ENCODE measurements around the gene ZBTB32. TPM values are rescaled to one million over a fixed set of nuclear protein-coding genes. Genes with fewer than 3 reads are reported as not detected.

The ZBTB32 gene
- total RNA-seq, 2 donors from 2014 or later = not detected

DNA sequence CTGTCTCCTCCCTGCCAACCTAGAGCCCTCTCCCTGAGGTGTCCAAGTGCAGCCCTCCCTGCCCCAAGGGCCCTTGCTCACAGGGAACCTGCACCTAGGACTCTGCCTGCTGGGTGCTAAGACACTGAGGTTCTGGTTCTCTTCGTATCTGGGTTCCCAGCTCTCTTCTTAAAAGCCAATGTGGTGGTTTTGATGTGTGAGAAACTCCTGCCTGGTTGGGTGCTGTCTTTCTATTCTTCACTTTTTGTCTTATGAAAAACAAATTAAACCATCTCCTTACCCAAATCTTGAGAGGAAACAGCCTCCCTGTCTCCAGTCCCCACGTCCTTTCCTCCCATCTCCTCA is 9.1 kb downstream of the ZBTB32 start:
- no peaks in the 10 kb centered on the region for H3K36me3 ChIP-seq
- no peak overlapping the region for H3K4me3 ChIP-seq
- no peaks in the 10 kb centered on the region for H3K9me3 ChIP-seq
- DNase-seq (ENCODE audit: low spot score) = no peak
- H3K27ac ChIP-seq = no peak overlapping the region
- peaks cover 0 to 13% of the 10 kb centered on the region in 2 donors for H3K4me1 ChIP-seq
- no peaks in the 10 kb centered on the region for H3K27me3 ChIP-seq
- TF ChIP-seq, protein P1, sequence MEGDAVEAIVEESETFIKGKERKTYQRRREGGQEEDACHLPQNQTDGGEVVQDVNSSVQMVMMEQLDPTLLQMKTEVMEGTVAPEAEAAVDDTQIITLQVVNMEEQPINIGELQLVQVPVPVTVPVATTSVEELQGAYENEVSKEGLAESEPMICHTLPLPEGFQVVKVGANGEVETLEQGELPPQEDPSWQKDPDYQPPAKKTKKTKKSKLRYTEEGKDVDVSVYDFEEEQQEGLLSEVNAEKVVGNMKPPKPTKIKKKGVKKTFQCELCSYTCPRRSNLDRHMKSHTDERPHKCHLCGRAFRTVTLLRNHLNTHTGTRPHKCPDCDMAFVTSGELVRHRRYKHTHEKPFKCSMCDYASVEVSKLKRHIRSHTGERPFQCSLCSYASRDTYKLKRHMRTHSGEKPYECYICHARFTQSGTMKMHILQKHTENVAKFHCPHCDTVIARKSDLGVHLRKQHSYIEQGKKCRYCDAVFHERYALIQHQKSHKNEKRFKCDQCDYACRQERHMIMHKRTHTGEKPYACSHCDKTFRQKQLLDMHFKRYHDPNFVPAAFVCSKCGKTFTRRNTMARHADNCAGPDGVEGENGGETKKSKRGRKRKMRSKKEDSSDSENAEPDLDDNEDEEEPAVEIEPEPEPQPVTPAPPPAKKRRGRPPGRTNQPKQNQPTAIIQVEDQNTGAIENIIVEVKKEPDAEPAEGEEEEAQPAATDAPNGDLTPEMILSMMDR (IDR thresholded peaks at IDR 0.05) = no peak

GRCh38 chr19:35713904-35714495 is 9.6 kb downstream of the ZBTB32 start:
- Histone ChIP-seq H3K9me3 (no peaks in the 10 kb centered on the region), H3K4me3 (no peak overlapping the region), H3K27me3 (no peaks in the 10 kb centered on the region), H3K27ac (no peak overlapping the region), H3K36me3 (no peaks in the 10 kb centered on the region), H3K4me1 (peaks cover 0 to 18% of the 10 kb centered on the region in 2 donors)
- TF ChIP-seq, protein P1 (IDR thresholded peaks at IDR 0.05) = no peak
- DNase-seq (ENCODE audit: low spot score) = no peak

DNA sequence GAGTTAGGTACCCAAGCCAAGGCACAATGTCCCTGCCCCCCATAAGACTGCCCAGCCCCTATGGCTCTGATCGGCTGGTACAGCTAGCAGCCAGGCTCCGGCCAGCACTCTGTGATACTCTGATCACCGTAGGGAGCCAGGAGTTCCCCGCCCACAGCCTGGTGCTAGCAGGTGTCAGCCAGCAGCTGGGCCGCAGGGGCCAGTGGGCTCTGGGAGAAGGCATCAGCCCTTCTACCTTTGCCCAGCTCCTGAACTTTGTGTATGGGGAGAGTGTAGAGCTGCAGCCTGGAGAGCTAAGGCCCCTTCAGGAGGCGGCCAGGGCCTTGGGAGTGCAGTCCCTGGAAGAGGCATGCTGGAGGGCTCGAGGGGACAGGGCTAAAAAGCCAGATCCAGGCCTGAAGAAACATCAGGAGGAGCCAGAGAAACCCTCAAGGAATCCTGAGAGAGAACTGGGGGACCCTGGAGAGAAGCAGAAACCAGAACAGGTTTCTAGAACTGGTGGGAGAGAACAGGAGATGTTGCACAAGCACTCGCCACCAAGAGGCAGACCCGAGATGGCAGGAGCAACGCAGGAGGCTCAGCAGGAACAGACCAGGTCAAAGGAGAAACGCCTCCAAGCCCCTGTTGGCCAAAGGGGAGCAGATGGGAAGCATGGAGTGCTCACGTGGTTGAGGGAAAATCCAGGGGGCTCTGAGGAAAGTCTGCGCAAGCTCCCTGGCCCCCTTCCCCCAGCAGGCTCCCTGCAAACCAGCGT is 10.4 kb downstream of the ZBTB32 start:
- Histone ChIP-seq H3K27me3 (no peaks in the 10 kb centered on the region), H3K27ac (no peak overlapping the region), H3K4me1 (peaks cover 0 to 26% of the 10 kb centered on the region in 2 donors), H3K4me3 (no peak overlapping the region), H3K36me3 (peaks cover 2% of the 10 kb centered on the region), H3K9me3 (no peaks in the 10 kb centered on the region)
- DNase-seq (ENCODE audit: low spot score) = no peak
- TF ChIP-seq, protein P1 (IDR thresholded peaks at IDR 0.05) = no peak

GRCh38 chr19:35715355-35715809 is 11.0 kb downstream of the ZBTB32 start:
- Histone ChIP-seq H3K4me1 (peaks cover 0 to 30% of the 10 kb centered on the region in 2 donors), H3K9me3 (no peaks in the 10 kb centered on the region), H3K36me3 (peaks cover 7% of the 10 kb centered on the region), H3K27me3 (no peaks in the 10 kb centered on the region), H3K4me3 (no peak overlapping the region), H3K27ac (no peak overlapping the region)
- TF ChIP-seq, protein P1 (IDR thresholded peaks at IDR 0.05) = no peak
- DNase-seq (ENCODE audit: low spot score) = no peak

DNA sequence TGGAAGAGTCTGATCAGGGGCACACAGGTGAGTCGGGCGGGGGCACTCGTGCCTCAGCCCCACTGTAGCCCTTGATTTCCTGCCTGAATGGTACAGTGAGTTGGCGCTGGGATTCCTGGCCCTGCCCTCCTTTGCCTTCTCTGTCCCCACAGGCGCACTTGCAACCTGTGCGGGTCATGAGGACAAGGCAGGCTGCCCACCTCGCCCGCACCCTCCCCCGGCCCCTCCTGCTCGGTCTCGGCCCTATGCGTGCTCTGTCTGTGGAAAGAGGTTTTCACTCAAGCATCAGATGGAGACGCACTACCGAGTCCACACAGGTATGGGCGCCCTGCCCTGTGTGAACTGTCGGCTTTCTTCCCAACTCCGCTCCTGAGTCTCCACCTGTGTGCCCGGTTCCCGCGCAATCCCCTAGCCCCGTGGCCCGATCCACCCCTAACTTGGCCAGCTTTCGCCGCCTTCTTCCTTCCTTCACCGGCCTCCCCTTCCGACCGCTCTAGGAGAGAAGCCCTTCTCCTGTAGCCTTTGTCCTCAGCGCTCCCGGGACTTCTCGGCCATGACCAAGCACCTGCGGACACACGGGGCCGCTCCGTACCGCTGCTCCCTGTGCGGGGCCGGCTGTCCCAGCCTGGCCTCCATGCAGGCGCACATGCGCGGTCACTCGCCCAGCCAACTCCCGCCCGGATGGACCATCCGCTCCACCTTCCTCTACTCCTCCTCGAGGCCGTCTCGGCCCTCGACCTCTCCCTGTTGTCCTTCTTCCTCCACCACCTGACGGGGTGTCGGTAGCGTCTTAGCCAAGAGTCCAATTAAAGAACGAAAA is 11.8 kb downstream of the ZBTB32 start:
- DNase-seq (ENCODE audit: low spot score) = peak; percentile 69
- Histone ChIP-seq H3K4me3 (peak overlapping the region; percentile 73 to 77), H3K36me3 (peaks cover 13% of the 10 kb centered on the region), H3K9me3 (no peaks in the 10 kb centered on the region), H3K4me1 (peaks cover 0 to 30% of the 10 kb centered on the region in 2 donors), H3K27ac (peak overlapping the region; percentile 87 to 93), H3K27me3 (no peaks in the 10 kb centered on the region)
- TF ChIP-seq, protein P1 (IDR thresholded peaks at IDR 0.05) = no peak

All from right atrium auricular region (tissue), 2 donors.